DOHH2 (cell line): Measurements from ENCODE around the gene CSNK2A1.
A peak's percentile ranks its signal among the peaks of the same experiment; 100 is the strongest.

Experiments used
- H3F3A ChIP-seq: fragments of 200-600 bp; sonication (generic), shearing (Covaris generic); 2 replicates; pipeline ENCODE4 v1.6.0; 2016; ENCODE audit warnings: antibody characterized with exemption, mild to moderate bottlenecking; ENCODE audit not compliant: control insufficient read depth, insufficient read depth
- H3K27ac ChIP-seq: fragments of 200-600 bp; sonication (generic); 2 replicates; pipeline ENCODE4 v1.5.1; 2014; ENCODE audit warnings: low read depth, mild to moderate bottlenecking, low read length, moderate library complexity
- H3K27me3 ChIP-seq: fragments of 200-600 bp; sonication (generic); 2 replicates; pipeline ENCODE4 v1.6.1; 2014; ENCODE audit warnings: mild to moderate bottlenecking, low read length, mixed read lengths; ENCODE audit not compliant: control insufficient read depth
- H3K36me3 ChIP-seq: fragments of 200-600 bp; sonication (generic); 2 replicates; pipeline ENCODE4 v1.6.1; 2014; ENCODE audit warnings: mild to moderate bottlenecking, low read length, moderate library complexity, mixed read lengths; ENCODE audit not compliant: control insufficient read depth
- H3K4me1 ChIP-seq: fragments of 200-600 bp; sonication (generic); 2 replicates; pipeline ENCODE4 v1.6.1; 2014; ENCODE audit warnings: mild to moderate bottlenecking, low read length, mixed read lengths; ENCODE audit not compliant: control insufficient read depth
- H3K4me2 ChIP-seq: fragments of 200-600 bp; sonication (generic); 2 replicates; pipeline ENCODE4 v1.6.0; 2014; ENCODE audit warnings: mild to moderate bottlenecking, low read length, moderate library complexity
- H3K4me3 ChIP-seq: fragments of 200-600 bp; sonication (generic); 2 replicates; pipeline ENCODE4 v1.5.1; 2014; ENCODE audit warnings: mild to moderate bottlenecking, low read length, mixed read lengths
- H3K79me2 ChIP-seq: fragments of 200-600 bp; sonication (generic); 2 replicates; pipeline ENCODE4 v1.6.1; 2014; ENCODE audit warnings: mild to moderate bottlenecking, low read length, mixed read lengths; ENCODE audit not compliant: control insufficient read depth
- H3K9me2 ChIP-seq: fragments of 200-600 bp; sonication (generic); replicated peaks from 2 replicates; pipeline ENCODE4 v1.6.1; 2014; ENCODE audit warnings: mild to moderate bottlenecking, low read length, mixed read lengths; ENCODE audit not compliant: control insufficient read depth
- H3K9me3 ChIP-seq: fragments of 200-600 bp; sonication (generic); 2 replicates; pipeline ENCODE4 v1.6.1; 2014; ENCODE audit warnings: antibody characterized with exemption, low read length, mixed read lengths; ENCODE audit not compliant: control insufficient read depth, insufficient read depth
- H4K20me1 ChIP-seq: fragments of 200-600 bp; sonication (generic); 2 replicates; pipeline ENCODE4 v1.6.0; 2014; ENCODE audit warnings: low read depth, mild to moderate bottlenecking, antibody characterized with exemption, low read length, moderate library complexity; ENCODE audit not compliant: control insufficient read depth, insufficient read depth
- EZH2phosphoT487 ChIP-seq: fragments of 200-600 bp; sonication (generic); IDR thresholded peaks from 2 replicates; pipeline ENCODE4 v1.6.1; 2017; ENCODE audit warnings: borderline replicate concordance, mild to moderate bottlenecking, antibody characterized with exemption, low read length, moderate library complexity, mixed read lengths
- TF ChIP-seq, protein P1 (sequence below): fragments of 200-600 bp; sonication (generic); IDR thresholded peaks from one replicate; pipeline ENCODE4 v1.5.1; 2014; ENCODE audit warnings: antibody characterized with exemption, mild to moderate bottlenecking, low read depth, low read length; ENCODE audit not compliant: poor library complexity, severe bottlenecking

CSNK2A1 gene

DNA sequence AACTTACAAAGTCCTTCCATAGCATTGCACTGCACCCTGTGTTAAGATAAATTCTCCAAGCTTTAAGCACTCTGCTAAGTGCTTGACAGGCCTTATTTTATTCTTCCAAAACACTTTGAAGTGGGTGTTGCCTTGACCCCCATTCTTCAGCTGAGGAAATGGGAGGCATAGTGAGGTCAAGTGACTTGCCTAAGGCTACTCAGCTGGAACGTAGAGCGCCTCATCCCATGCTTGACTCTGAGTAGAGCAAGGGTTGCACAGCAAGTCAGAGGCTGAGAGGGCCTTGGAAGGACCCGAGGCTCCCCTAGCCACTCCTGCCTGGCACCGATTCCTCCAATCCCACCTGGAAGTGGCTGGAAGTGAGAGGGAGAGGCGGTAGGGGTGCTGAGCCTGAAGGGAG lies 19.6 kb upstream of the CSNK2A1 start:
- Histone ChIP-seq H3F3A (no peaks in the 10 kb centered on the region), H3K4me1 (peaks cover 6% of the 10 kb centered on the region), H3K36me3 (no peaks in the 10 kb centered on the region), H4K20me1 (no peaks in the 10 kb centered on the region), H3K27ac (no peak overlapping the region), H3K4me2 (no peak overlapping the region), H3K9me3 (no peaks in the 10 kb centered on the region), H3K27me3 (no peaks in the 10 kb centered on the region), H3K4me3 (no peak overlapping the region), H3K9me2 (no peaks in the 10 kb centered on the region), H3K79me2 (no peaks in the 10 kb centered on the region)
- TF ChIP-seq EZH2phosphoT487 = no peak
- TF ChIP-seq, protein P1, sequence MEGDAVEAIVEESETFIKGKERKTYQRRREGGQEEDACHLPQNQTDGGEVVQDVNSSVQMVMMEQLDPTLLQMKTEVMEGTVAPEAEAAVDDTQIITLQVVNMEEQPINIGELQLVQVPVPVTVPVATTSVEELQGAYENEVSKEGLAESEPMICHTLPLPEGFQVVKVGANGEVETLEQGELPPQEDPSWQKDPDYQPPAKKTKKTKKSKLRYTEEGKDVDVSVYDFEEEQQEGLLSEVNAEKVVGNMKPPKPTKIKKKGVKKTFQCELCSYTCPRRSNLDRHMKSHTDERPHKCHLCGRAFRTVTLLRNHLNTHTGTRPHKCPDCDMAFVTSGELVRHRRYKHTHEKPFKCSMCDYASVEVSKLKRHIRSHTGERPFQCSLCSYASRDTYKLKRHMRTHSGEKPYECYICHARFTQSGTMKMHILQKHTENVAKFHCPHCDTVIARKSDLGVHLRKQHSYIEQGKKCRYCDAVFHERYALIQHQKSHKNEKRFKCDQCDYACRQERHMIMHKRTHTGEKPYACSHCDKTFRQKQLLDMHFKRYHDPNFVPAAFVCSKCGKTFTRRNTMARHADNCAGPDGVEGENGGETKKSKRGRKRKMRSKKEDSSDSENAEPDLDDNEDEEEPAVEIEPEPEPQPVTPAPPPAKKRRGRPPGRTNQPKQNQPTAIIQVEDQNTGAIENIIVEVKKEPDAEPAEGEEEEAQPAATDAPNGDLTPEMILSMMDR = no peak

DNA sequence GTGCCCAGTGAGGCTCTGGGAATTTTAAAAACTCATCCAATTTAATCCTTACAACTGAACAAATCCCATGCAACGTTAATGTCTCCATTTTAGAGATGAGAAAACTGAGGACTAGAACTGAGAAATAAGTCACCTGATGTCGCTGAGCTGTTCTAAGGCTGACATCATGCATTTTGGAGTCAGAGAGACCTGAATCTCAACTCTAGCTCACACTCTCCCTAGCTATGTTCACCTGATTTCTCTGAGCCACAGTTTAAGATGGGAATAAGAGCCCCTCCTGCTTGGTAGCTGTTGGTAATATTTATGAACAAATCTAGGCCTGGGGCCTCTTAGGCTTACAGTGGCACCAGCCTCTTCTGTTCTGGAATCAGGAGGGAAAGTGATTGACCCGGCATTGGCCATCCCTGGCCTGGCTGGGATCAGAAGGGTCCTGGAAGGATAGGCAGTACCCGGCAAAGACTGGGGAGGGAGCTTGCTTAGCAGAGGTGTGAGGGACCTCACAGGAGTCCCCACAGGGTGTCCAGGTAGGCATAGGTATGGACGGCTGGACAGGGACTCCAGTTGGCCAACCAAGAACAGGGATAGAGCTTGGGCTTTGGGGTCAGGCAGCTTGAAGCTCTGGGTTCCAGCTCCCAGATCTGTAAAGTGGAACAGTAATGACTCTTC lies 18.8 kb upstream of the CSNK2A1 start:
- no peaks in the 10 kb centered on the region for H3K9me3 ChIP-seq
- no peak for TF ChIP-seq EZH2phosphoT487
- TF ChIP-seq, protein P1 = no peak
- no peak overlapping the region for H3K4me2 ChIP-seq
- no peaks in the 10 kb centered on the region for H3K27me3 ChIP-seq
- no peaks in the 10 kb centered on the region for H3F3A ChIP-seq
- H3K4me3 ChIP-seq = no peak overlapping the region
- H3K9me2 ChIP-seq = no peaks in the 10 kb centered on the region
- no peaks in the 10 kb centered on the region for H3K36me3 ChIP-seq
- no peak overlapping the region for H3K27ac ChIP-seq
- H3K79me2 ChIP-seq = no peaks in the 10 kb centered on the region
- H4K20me1 ChIP-seq = no peaks in the 10 kb centered on the region
- peaks cover 6% of the 10 kb centered on the region for H3K4me1 ChIP-seq

DNA sequence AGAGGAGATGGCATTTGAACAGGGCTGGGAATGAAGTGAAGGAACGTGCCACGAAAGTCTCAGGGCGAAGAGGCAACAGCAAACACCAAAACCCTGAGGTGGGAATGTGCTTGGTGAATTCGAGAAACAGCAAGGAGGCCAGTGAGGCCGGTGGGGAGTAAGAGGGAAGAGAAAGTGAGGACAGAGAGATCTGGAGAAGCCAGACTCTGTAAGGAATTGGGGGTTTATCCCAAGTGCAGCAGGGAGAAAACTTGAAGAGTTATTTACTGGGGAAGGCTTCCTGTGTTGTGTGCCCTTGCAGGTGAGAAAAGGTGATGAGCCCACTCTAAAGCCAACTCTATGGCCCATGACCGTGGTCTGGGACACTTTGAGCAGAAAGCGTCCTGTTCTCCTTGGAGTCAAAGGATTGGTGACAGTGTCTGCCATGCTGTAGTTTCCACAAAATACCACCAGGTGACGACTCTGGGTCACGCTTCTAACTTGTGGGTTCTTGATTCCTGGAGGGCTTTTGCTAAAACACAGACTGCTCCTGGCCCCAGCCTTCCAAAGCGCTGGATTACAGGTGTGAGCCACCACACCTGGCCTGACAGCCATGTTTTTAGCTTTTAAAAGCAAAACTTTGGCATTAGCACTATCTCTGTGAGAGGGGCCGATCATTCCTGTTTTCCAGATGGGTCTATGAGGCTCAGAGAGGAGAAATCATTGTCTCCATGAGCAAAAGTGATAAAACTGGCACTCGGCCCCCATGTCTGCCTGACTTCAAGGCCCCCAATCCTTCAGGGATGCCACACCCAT lies 18.0 kb upstream of the CSNK2A1 start:
- no peak for TF ChIP-seq EZH2phosphoT487
- TF ChIP-seq, protein P1 = peak; percentile 90
- Histone ChIP-seq H3K36me3 (no peaks in the 10 kb centered on the region), H3K4me2 (no peak overlapping the region), H3K9me3 (no peaks in the 10 kb centered on the region), H3K27me3 (no peaks in the 10 kb centered on the region), H3K4me1 (peaks cover 6% of the 10 kb centered on the region), H3K27ac (no peak overlapping the region), H3F3A (no peaks in the 10 kb centered on the region), H3K9me2 (no peaks in the 10 kb centered on the region), H3K4me3 (no peak overlapping the region), H3K79me2 (no peaks in the 10 kb centered on the region), H4K20me1 (no peaks in the 10 kb centered on the region)
